GM10266 (cell line): Measurements from ENCODE around the gene UBFD1.

Source experiments
- DNase-seq: peaks from one replicate; pipeline ENCODE4 v3.0.0; 2012; ENCODE audit errors: extremely low spot score
- CTCF ChIP-seq: IDR thresholded peaks from 2 replicates; pipeline ENCODE4 v1.5.1; 2012; ENCODE audit warnings: mild to moderate bottlenecking, low read depth; ENCODE audit not compliant: control insufficient read depth, insufficient read depth; ENCODE audit errors: missing control alignments

UBFD1 gene

GRCh38 chr16:23528644-23529310 lies 28.8 kb upstream of the UBFD1 start:
- DNase-seq = no peak
- TF ChIP-seq CTCF = no peak

DNA sequence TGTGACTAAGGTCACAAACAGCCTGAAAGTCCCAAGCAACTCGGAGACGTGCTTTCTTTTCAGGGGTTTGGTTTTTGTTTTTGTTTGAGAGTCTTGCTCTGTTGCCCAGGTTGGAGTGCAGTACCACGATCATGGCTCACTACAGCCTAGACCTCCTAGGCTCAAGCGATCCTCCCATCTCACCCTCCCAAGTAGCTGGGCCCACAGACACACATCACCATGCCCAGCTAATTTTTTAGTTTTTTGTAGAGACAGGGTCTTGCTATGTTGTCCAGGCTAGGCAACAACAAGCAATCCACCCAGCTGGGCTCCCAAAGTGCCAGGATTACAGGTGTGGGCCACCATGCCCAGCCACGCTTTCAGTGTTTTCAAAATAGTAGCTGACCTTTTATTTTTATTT lies 27.5 kb upstream of the UBFD1 start:
- no peak for TF ChIP-seq CTCF
- no peak for DNase-seq

DNA sequence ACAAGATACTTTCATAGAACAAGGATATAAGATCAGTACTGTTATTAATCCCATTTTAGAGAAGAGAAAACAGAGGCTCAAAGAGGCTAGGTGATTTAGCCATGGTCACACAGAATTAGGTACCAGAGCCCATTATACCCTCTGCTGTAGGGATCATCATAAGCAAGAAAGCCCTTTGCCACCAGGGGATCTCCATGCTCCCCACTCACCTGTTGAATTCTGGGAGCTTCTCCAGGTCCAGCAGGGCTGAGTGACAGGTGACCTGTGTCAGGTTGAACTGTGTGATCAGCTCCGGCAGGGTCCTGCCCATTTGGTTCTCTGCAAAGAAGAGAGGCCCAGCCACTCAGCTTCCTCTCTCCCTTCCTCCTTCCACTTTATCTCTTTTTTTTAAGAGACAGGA lies 25.1 kb upstream of the UBFD1 start:
- TF ChIP-seq CTCF = no peak
- DNase-seq = no peak

- DNase-seq = no peak
- no peak for TF ChIP-seq CTCF
These were observed 22.4 kb upstream of the UBFD1 start for GRCh38 chr16:23534868-23535860.

GRCh38 chr16:23535901-23536300 lies 21.6 kb upstream of the UBFD1 start:
- no peak for DNase-seq
- no peak for TF ChIP-seq CTCF

GRCh38 chr16:23537390-23537789 lies 20.1 kb upstream of the UBFD1 start:
- no peak for TF ChIP-seq CTCF
- DNase-seq = no peak

DNA sequence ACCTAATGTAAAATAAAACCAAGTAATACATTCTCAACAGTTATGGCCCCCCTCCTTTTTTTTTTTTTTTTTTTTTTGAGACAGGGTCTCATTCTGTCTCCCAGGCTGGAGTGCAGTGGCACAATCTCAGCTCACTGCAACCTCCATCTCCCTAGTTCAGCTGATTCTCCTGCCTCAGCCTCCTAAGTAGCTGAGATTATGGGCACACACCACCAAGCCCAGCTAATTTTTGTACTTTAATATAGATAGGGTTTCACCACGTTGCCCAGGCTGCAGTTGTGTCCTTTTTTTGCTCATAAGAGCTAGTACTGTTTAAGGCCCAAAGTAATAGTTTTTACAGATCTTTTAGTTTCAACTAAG lies 18.6 kb upstream of the UBFD1 start:
- DNase-seq = no peak
- TF ChIP-seq CTCF = no peak
